ENCODE results near the gene CDKL5. TPM values are rescaled to one million over a fixed set of nuclear protein-coding genes. Genes with fewer than 3 reads are reported as not detected.

CDKL5 gene
- total RNA-seq, 1 donor from 2014 or later = 20.7 TPM

- H3K27me3 Mint-ChIP-seq (ENCODE audit: low read depth) = no peaks in the 10 kb centered on the region
- no peak overlapping the region for H3K27ac Mint-ChIP-seq (ENCODE audit: unreplicated experiment)
- peaks cover 22% of the 10 kb centered on the region for H3K9me3 Mint-ChIP-seq (ENCODE audit: low read depth)
- DNase-seq (ENCODE audit: low spot score) = no peak
- H3K36me3 Mint-ChIP-seq (ENCODE audit: low read depth) = no peaks in the 10 kb centered on the region
- no peak overlapping the region for H3K4me3 Mint-ChIP-seq (ENCODE audit: unreplicated experiment)
- H3K4me1 Mint-ChIP-seq (ENCODE audit: low read depth) = peaks cover 3% of the 10 kb centered on the region
- TF ChIP-seq, protein P1, sequence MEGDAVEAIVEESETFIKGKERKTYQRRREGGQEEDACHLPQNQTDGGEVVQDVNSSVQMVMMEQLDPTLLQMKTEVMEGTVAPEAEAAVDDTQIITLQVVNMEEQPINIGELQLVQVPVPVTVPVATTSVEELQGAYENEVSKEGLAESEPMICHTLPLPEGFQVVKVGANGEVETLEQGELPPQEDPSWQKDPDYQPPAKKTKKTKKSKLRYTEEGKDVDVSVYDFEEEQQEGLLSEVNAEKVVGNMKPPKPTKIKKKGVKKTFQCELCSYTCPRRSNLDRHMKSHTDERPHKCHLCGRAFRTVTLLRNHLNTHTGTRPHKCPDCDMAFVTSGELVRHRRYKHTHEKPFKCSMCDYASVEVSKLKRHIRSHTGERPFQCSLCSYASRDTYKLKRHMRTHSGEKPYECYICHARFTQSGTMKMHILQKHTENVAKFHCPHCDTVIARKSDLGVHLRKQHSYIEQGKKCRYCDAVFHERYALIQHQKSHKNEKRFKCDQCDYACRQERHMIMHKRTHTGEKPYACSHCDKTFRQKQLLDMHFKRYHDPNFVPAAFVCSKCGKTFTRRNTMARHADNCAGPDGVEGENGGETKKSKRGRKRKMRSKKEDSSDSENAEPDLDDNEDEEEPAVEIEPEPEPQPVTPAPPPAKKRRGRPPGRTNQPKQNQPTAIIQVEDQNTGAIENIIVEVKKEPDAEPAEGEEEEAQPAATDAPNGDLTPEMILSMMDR (IDR thresholded peaks at IDR 0.05) = no peak
Observed at GRCh38 chrX:18691431-18691830, 266.0 kb downstream of the CDKL5 start.

- DNase-seq (ENCODE audit: low spot score) = no peak
- Mint-ChIP-seq H3K4me3 (ENCODE audit: unreplicated experiment) (no peak overlapping the region), H3K9me3 (ENCODE audit: low read depth) (peaks cover 22% of the 10 kb centered on the region), H3K27me3 (ENCODE audit: low read depth) (no peaks in the 10 kb centered on the region), H3K36me3 (ENCODE audit: low read depth) (no peaks in the 10 kb centered on the region), H3K27ac (ENCODE audit: unreplicated experiment) (no peak overlapping the region), H3K4me1 (ENCODE audit: low read depth) (peaks cover 3% of the 10 kb centered on the region)
- TF ChIP-seq, protein P1 (IDR thresholded peaks at IDR 0.05) = no peak
Observed at GRCh38 chrX:18692541-18692940, 267.1 kb downstream of the CDKL5 start.

DNA sequence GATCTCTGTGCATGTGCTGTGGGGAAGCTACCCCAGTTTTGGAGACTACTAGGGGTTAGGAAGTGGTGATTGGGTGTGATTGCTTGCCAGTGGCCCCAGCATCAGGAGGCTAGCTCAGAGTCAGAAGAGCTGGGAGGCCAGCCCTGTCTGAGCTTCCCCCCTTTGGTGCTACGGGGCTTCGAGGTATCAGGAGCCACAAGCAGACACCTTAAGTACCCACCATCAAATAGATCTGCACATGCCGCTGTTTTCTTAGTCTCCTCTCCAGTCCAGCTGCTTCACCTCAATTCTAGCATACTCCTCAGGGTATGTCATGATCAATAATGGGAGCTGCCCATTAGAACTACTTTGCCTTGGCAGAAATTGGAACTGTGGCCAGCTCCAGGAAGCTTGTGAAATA, 271.2 kb downstream of the CDKL5 start:
- Mint-ChIP-seq H3K36me3 (ENCODE audit: low read depth) (no peaks in the 10 kb centered on the region), H3K27me3 (ENCODE audit: low read depth) (no peaks in the 10 kb centered on the region), H3K4me3 (ENCODE audit: unreplicated experiment) (no peak overlapping the region), H3K9me3 (ENCODE audit: low read depth) (peaks cover 14% of the 10 kb centered on the region), H3K4me1 (ENCODE audit: low read depth) (peaks cover 11% of the 10 kb centered on the region), H3K27ac (ENCODE audit: unreplicated experiment) (no peak overlapping the region)
- no peak for DNase-seq (ENCODE audit: low spot score)
- TF ChIP-seq, protein P1 (IDR thresholded peaks at IDR 0.05) = no peak

GRCh38 chrX:18698737-18699650, 273.6 kb downstream of the CDKL5 start:
- TF ChIP-seq, protein P1 (IDR thresholded peaks at IDR 0.05) = no peak
- Mint-ChIP-seq H3K4me3 (ENCODE audit: unreplicated experiment) (no peak overlapping the region), H3K27ac (ENCODE audit: unreplicated experiment) (peak overlapping the region; percentile 17), H3K9me3 (ENCODE audit: low read depth) (peaks cover 15% of the 10 kb centered on the region), H3K36me3 (ENCODE audit: low read depth) (no peaks in the 10 kb centered on the region), H3K4me1 (ENCODE audit: low read depth) (peaks cover 26% of the 10 kb centered on the region), H3K27me3 (ENCODE audit: low read depth) (no peaks in the 10 kb centered on the region)
- no peak for DNase-seq (ENCODE audit: low spot score)

DNA sequence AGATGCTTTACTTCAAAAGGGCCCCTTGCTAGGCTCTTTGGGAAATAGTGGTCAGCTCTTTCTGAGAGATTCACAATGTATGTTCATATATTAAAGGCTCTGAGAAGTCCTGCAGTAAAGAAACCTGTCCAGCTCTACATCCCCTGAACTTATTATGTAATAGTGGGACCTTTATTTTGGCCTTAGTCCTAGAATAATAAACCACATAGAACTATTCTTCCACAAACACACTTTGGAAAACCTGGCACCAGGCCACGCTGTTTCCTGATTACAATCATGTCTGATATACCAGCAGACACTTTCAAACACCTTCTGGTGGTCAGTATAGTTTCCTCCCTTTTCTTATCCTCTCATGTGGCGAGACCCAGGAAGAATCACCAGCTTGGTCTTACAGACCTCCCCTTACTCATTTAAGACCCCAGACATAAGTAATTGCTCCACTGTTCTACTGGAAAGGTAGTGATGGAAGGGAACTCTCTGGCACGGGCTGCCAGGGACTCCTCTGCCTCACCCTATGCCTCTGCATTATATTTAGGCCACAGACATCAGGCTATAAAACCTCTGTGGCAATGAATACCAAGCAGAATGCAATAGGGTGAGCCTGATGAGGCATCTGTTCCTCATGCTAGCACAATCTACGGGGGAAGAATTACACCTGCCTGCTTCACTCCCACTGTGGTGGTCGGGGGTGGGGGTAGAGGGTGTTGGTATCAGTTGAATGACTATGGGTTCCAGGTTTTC, 276.4 kb downstream of the CDKL5 start:
- DNase-seq (ENCODE audit: low spot score) = no peak
- H3K27ac Mint-ChIP-seq (ENCODE audit: unreplicated experiment) = peak overlapping the region; percentile 85
- peaks cover 3% of the 10 kb centered on the region for H3K9me3 Mint-ChIP-seq (ENCODE audit: low read depth)
- peaks cover 26% of the 10 kb centered on the region for H3K4me1 Mint-ChIP-seq (ENCODE audit: low read depth)
- H3K4me3 Mint-ChIP-seq (ENCODE audit: unreplicated experiment) = no peak overlapping the region
- TF ChIP-seq, protein P1 (IDR thresholded peaks at IDR 0.05) = no peak
- H3K27me3 Mint-ChIP-seq (ENCODE audit: low read depth) = no peaks in the 10 kb centered on the region
- no peaks in the 10 kb centered on the region for H3K36me3 Mint-ChIP-seq (ENCODE audit: low read depth)

Data from chondrocyte (in vitro differentiated cells).